Central memory CD8-positive, alpha-beta T cell (primary cell): Measurements from ENCODE around the gene STAG3.
"Not testable (repeated sequence)": the region's sequence is repeated elsewhere in the genome, so short reads cannot be mapped to it uniquely, and the experiment has no call there.

ENCODE experiments used
- ATAC-seq: fragments of 150-1000 bp; cut with Tn5 transposase; replicated peaks from 2 replicates; pipeline ENCODE4 v1.10.0; 2022; ENCODE audit warnings: mild to moderate bottlenecking, moderate FRiP score, moderate number of reproducible peaks; ENCODE audit not compliant: poor library complexity, severe bottlenecking; ENCODE audit errors: extremely low read depth
- DNase-seq, 2 donors: peaks; one replicate each; pipeline ENCODE4 v3.0.0; 2021; ENCODE audit warnings: low spot score in 2 of 2
- H3K27ac Mint-ChIP-seq: one replicate; pipeline ENCODE4 v1.8.0; 2022; ENCODE audit warnings: low read depth, mild to moderate bottlenecking, moderate library complexity, mixed read lengths
- H3K27me3 Mint-ChIP-seq: one replicate; pipeline ENCODE4 v1.8.0; 2022; ENCODE audit warnings: mixed read lengths
- H3K36me3 Mint-ChIP-seq: one replicate; pipeline ENCODE4 v1.8.0; 2022; ENCODE audit warnings: mild to moderate bottlenecking, moderate library complexity, mixed read lengths; ENCODE audit not compliant: insufficient read depth
- H3K4me1 Mint-ChIP-seq: one replicate; pipeline ENCODE4 v1.8.0; 2022; ENCODE audit warnings: mixed read lengths
- H3K4me3 Mint-ChIP-seq: one replicate; pipeline ENCODE4 v1.8.0; 2022; ENCODE audit warnings: mild to moderate bottlenecking, moderate library complexity, mixed read lengths
- H3K9me3 Mint-ChIP-seq: one replicate; pipeline ENCODE4 v1.8.0; 2022; ENCODE audit warnings: mixed read lengths

Gene STAG3

GRCh38 chr7:100177045-100178001 is at the start of gene STAG3, which contains the start of gene GPC2:
TSS of gene STAG3 (plus strand) at chr7:100177918. CDS start at chr7:100180557, 2,639 bp downstream.
TSS of gene GPC2 (minus strand) at chr7:100177381. CDS start at chr7:100177199, 182 bp downstream.
- Mint-ChIP-seq H3K9me3 (peaks cover 4% of the 10 kb centered on the region), H3K4me1 (peaks cover 38% of the 10 kb centered on the region), H3K27ac (peak within 1 kb of the TSS; percentile 60), H3K36me3 (peaks cover 3% of the 10 kb centered on the region), H3K4me3 (peak within 1 kb of the TSS; percentile 69), H3K27me3 (no peaks in the 10 kb centered on the region)
- DNase-seq (peak; percentile 95 to 97), ATAC-seq (peak; percentile 81)

GRCh38 chr7:100128637-100128963 is 49.1 kb upstream of the STAG3 start:
- H3K4me3 Mint-ChIP-seq = peak overlapping the region; percentile 98
- no peak overlapping the region for H3K27ac Mint-ChIP-seq
- H3K27me3 Mint-ChIP-seq = no peaks in the 10 kb centered on the region
- peaks cover 14% of the 10 kb centered on the region for H3K36me3 Mint-ChIP-seq
- no peaks in the 10 kb centered on the region for H3K9me3 Mint-ChIP-seq
- DNase-seq (no peak), ATAC-seq (no peak)
- H3K4me1 Mint-ChIP-seq = peaks cover 42% of the 10 kb centered on the region

GRCh38 chr7:100130220-100130607 is 47.5 kb upstream of the STAG3 start:
- Mint-ChIP-seq H3K36me3 (peaks cover 12% of the 10 kb centered on the region), H3K4me1 (peaks cover 35% of the 10 kb centered on the region)
- DNase-seq, ATAC-seq, H3K27ac Mint-ChIP-seq, H3K4me3 Mint-ChIP-seq, H3K27me3 Mint-ChIP-seq, H3K9me3 Mint-ChIP-seq: not testable (repeated sequence)

- Mint-ChIP-seq H3K36me3 (peaks cover 12% of the 10 kb centered on the region), H3K4me1 (peaks cover 31% of the 10 kb centered on the region), H3K27ac (peak overlapping the region; percentile 89), H3K9me3 (no peaks in the 10 kb centered on the region), H3K27me3 (no peaks in the 10 kb centered on the region), H3K4me3 (peak overlapping the region; percentile 18)
- DNase-seq (peak; percentile 73 to 92), ATAC-seq (no peak)
Observed at GRCh38 chr7:100130608-100131453, 46.9 kb upstream of the STAG3 start.

GRCh38 chr7:100132126-100132525 is 45.6 kb upstream of the STAG3 start:
- H3K4me3 Mint-ChIP-seq = no peak overlapping the region
- DNase-seq (no peak), ATAC-seq (no peak)
- H3K27me3 Mint-ChIP-seq = no peaks in the 10 kb centered on the region
- H3K36me3 Mint-ChIP-seq = peaks cover 3% of the 10 kb centered on the region
- H3K27ac Mint-ChIP-seq = peak overlapping the region; percentile 39
- no peaks in the 10 kb centered on the region for H3K9me3 Mint-ChIP-seq
- peaks cover 21% of the 10 kb centered on the region for H3K4me1 Mint-ChIP-seq

GRCh38 chr7:100132697-100133151 is 45.0 kb upstream of the STAG3 start:
- Mint-ChIP-seq H3K27me3 (no peaks in the 10 kb centered on the region), H3K27ac (peak overlapping the region; percentile 39), H3K36me3 (peaks cover 3% of the 10 kb centered on the region), H3K4me1 (peaks cover 19% of the 10 kb centered on the region), H3K9me3 (no peaks in the 10 kb centered on the region), H3K4me3 (no peak overlapping the region)
- ATAC-seq (peak; percentile 68), DNase-seq (peak; percentile 39 to 46)

GRCh38 chr7:100137851-100138760 is 39.6 kb upstream of the STAG3 start:
- DNase-seq (no peak), ATAC-seq (no peak)
- no peak overlapping the region for H3K4me3 Mint-ChIP-seq
- no peaks in the 10 kb centered on the region for H3K36me3 Mint-ChIP-seq
- peaks cover 8% of the 10 kb centered on the region for H3K27me3 Mint-ChIP-seq
- H3K9me3 Mint-ChIP-seq = no peaks in the 10 kb centered on the region
- no peak overlapping the region for H3K27ac Mint-ChIP-seq
- H3K4me1 Mint-ChIP-seq = no peaks in the 10 kb centered on the region

GRCh38 chr7:100141555-100141949 is 36.2 kb upstream of the STAG3 start:
- Mint-ChIP-seq H3K4me1 (no peaks in the 10 kb centered on the region), H3K27ac (no peak overlapping the region), H3K4me3 (no peak overlapping the region), H3K9me3 (no peaks in the 10 kb centered on the region), H3K36me3 (no peaks in the 10 kb centered on the region), H3K27me3 (peaks cover 8% of the 10 kb centered on the region)
- DNase-seq (no peak), ATAC-seq (no peak)

GRCh38 chr7:100142461-100142860 is 35.3 kb upstream of the STAG3 start:
- H3K27me3 Mint-ChIP-seq = peaks cover 8% of the 10 kb centered on the region
- no peaks in the 10 kb centered on the region for H3K4me1 Mint-ChIP-seq

GRCh38 chr7:100146350-100146749 is 31.4 kb upstream of the STAG3 start:
- H3K27me3 Mint-ChIP-seq, ATAC-seq, H3K4me3 Mint-ChIP-seq, H3K27ac Mint-ChIP-seq, DNase-seq, H3K9me3 Mint-ChIP-seq: not testable (repeated sequence)
- Mint-ChIP-seq H3K4me1 (peaks cover 17% of the 10 kb centered on the region), H3K36me3 (peaks cover 10% of the 10 kb centered on the region)

More at GRCh38 chr7:100142461-100142860, 35.3 kb upstream of the STAG3 start:
- no peak overlapping the region for H3K27ac Mint-ChIP-seq
- no peak overlapping the region for H3K4me3 Mint-ChIP-seq
- no peaks in the 10 kb centered on the region for H3K36me3 Mint-ChIP-seq
- H3K9me3 Mint-ChIP-seq = no peaks in the 10 kb centered on the region
- ATAC-seq (no peak), DNase-seq (no peak)

GRCh38 chr7:100147278-100147677 is 30.4 kb upstream of the STAG3 start:
- DNase-seq (no peak), ATAC-seq (no peak)
- H3K9me3 Mint-ChIP-seq = no peaks in the 10 kb centered on the region
- no peak overlapping the region for H3K27ac Mint-ChIP-seq
- H3K27me3 Mint-ChIP-seq = no peaks in the 10 kb centered on the region
- H3K36me3 Mint-ChIP-seq = peaks cover 17% of the 10 kb centered on the region
- no peak overlapping the region for H3K4me3 Mint-ChIP-seq
- peaks cover 21% of the 10 kb centered on the region for H3K4me1 Mint-ChIP-seq

- ATAC-seq (peak; percentile 4), DNase-seq (no peak)
- H3K9me3 Mint-ChIP-seq = no peaks in the 10 kb centered on the region
- H3K36me3 Mint-ChIP-seq = peaks cover 20% of the 10 kb centered on the region
- H3K4me1 Mint-ChIP-seq = peaks cover 26% of the 10 kb centered on the region
- no peaks in the 10 kb centered on the region for H3K27me3 Mint-ChIP-seq
- H3K27ac Mint-ChIP-seq = peak overlapping the region; percentile 97
- H3K4me3 Mint-ChIP-seq = peak overlapping the region; percentile 94
Observed at GRCh38 chr7:100148225-100148558, 29.5 kb upstream of the STAG3 start.
